HEK293T (cell line): ENCODE results near the gene USP32.

Experiments
- CTCF ChIA-PET: fragments of 350-600 bp; formaldehyde crosslinking; extraction: SDS; loops from one replicate; lab custom pipeline; 2021; ENCODE audit warnings: antibody characterized with exemption, inconsistent platforms; lab: Yijun Ruan, JAX
- POLR2A ChIA-PET: fragments of 350-600 bp; formaldehyde crosslinking; extraction: SDS; loops from one replicate; lab custom pipeline; 2020; ENCODE audit warnings: antibody characterized with exemption, inconsistent platforms; lab: Yijun Ruan, JAX
- DNase-seq: peaks from one replicate; pipeline ENCODE4 v3.0.0; 2012; ENCODE audit warnings: mixed read lengths; ENCODE audit errors: extremely low spot score
- ARNT ChIP-seq: fragments of 450-650 bp; IDR thresholded peaks from 2 replicates; pipeline ENCODE4 v1.6.1; 2017; ENCODE audit warnings: mild to moderate bottlenecking
- BHLHE40 ChIP-seq: fragments of 450-650 bp; IDR thresholded peaks from 2 replicates; pipeline ENCODE4 v1.6.1; 2016; ENCODE audit warnings: mild to moderate bottlenecking, moderate library complexity, borderline replicate concordance
- CTBP1 ChIP-seq: fragments of 450-650 bp; IDR thresholded peaks from 2 replicates; pipeline ENCODE4 v1.6.1; 2016; ENCODE audit warnings: borderline replicate concordance
- ELF4 ChIP-seq: fragments of 450-650 bp; IDR thresholded peaks from 2 replicates; pipeline ENCODE4 v1.6.1; 2017; ENCODE audit warnings: antibody characterized with exemption
- FOXA1 ChIP-seq: fragments of 450-650 bp; IDR thresholded peaks from 2 replicates; pipeline ENCODE4 v1.6.1; 2016; ENCODE audit warnings: mild to moderate bottlenecking
- FOXK2 ChIP-seq: fragments of 450-650 bp; IDR thresholded peaks from 2 replicates; pipeline ENCODE4 v1.6.1; 2016; ENCODE audit warnings: mild to moderate bottlenecking
- FOXM1 ChIP-seq: fragments of 450-650 bp; IDR thresholded peaks from 2 replicates; pipeline ENCODE4 v1.6.1; 2017; ENCODE audit warnings: mild to moderate bottlenecking, borderline replicate concordance
- HDGF ChIP-seq: fragments of 450-650 bp; IDR thresholded peaks from 2 replicates; pipeline ENCODE4 v1.6.1; 2017; ENCODE audit warnings: antibody characterized with exemption, borderline replicate concordance
- L3MBTL2 ChIP-seq: fragments of 450-650 bp; conservative IDR thresholded peaks from 2 replicates; pipeline ENCODE4 v1.6.1; 2016; ENCODE audit warnings: mild to moderate bottlenecking
- LEF1 ChIP-seq: fragments of 450-650 bp; IDR thresholded peaks from 2 replicates; pipeline ENCODE4 v1.6.1; 2017; ENCODE audit warnings: mild to moderate bottlenecking, borderline replicate concordance
- NFRKB ChIP-seq: fragments of 450-650 bp; IDR thresholded peaks from 2 replicates; pipeline ENCODE4 v1.6.1; 2016; ENCODE audit warnings: mild to moderate bottlenecking, moderate library complexity
- SP1 ChIP-seq: fragments of 450-650 bp; IDR thresholded peaks from 2 replicates; pipeline ENCODE4 v1.6.1; 2017
- SUZ12 ChIP-seq: fragments of 450-650 bp; IDR thresholded peaks from 2 replicates; pipeline ENCODE4 v1.6.1; 2016; ENCODE audit warnings: mild to moderate bottlenecking
- TARDBP ChIP-seq: fragments of 450-650 bp; IDR thresholded peaks from 2 replicates; pipeline ENCODE4 v1.6.1; 2016
- ZNF384 ChIP-seq: fragments of 450-650 bp; IDR thresholded peaks from 2 replicates; pipeline ENCODE4 v1.6.1; 2016
- TF ChIP-seq, protein P1 (sequence below): fragments of 450-650 bp; IDR thresholded peaks from 2 replicates; pipeline ENCODE4 v1.6.1; 2016

The USP32 gene

DNA sequence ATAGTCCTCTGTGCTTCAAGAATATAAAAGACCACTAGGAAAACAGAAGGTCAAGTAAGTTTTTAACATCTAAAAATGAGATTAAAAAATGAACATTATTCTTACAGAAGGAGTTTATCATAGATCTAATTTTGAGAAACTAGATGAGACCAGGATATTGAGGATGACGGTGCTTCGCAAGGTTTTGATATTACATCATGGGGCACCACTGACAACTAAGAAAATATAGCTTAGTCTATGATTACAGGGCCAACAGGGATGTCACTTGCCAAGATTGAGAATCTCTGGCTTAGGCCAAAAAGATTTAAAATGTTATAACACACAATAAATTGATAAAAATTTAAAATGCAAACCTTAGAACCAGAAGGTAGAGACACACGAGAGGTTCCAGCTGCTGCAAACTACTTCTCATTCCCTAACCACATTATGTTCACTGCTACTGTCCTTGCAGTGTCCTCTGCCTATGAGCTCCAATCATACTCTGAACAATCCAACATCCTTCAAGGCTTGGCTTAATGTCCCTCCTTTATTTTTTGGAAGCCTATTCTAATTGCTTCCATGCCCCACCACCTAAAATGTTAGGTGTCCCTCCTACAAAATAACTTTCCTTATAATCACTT is 33.2 kb downstream of the USP32 start:
- no peak for TF ChIP-seq ZNF384
- TF ChIP-seq CTBP1, result no peak
- POLR2A ChIA-PET, result no interaction called here
- no peak for DNase-seq
- CTCF ChIA-PET, result no interaction called here

DNA sequence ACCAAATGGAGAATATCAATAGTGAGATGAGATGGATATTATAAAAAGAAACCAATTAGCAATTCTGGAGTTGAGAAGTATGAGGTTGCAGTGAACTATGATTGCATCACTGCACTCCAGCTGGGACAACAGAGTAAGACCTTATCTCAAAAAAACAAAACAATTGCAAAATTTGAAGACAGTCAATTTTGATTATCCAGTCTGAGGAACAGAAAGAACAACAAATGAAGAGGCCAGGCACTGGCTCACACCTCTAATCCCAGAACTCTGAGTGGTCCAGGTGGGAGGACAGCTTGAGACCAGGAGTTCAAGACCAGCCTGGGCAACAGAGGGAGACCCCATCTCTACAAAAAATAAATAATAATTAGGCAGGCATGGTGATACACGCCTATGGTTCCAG is 35.0 kb downstream of the USP32 start:
- POLR2A ChIA-PET, result no interaction called here
- CTCF ChIA-PET, result no interaction called here
- TF ChIP-seq BHLHE40 (no peak), SUZ12 (no peak), ARNT (no peak), FOXK2 (no peak), FOXM1 (no peak), CTBP1 (no peak), NFRKB (no peak), ELF4 (no peak), SP1 (no peak), HDGF (no peak), LEF1 (no peak), TARDBP (no peak)
- TF ChIP-seq, protein P1, sequence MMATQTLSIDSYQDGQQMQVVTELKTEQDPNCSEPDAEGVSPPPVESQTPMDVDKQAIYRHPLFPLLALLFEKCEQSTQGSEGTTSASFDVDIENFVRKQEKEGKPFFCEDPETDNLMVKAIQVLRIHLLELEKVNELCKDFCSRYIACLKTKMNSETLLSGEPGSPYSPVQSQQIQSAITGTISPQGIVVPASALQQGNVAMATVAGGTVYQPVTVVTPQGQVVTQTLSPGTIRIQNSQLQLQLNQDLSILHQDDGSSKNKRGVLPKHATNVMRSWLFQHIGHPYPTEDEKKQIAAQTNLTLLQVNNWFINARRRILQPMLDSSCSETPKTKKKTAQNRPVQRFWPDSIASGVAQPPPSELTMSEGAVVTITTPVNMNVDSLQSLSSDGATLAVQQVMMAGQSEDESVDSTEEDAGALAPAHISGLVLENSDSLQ, result no peak
- no peak for DNase-seq

DNA sequence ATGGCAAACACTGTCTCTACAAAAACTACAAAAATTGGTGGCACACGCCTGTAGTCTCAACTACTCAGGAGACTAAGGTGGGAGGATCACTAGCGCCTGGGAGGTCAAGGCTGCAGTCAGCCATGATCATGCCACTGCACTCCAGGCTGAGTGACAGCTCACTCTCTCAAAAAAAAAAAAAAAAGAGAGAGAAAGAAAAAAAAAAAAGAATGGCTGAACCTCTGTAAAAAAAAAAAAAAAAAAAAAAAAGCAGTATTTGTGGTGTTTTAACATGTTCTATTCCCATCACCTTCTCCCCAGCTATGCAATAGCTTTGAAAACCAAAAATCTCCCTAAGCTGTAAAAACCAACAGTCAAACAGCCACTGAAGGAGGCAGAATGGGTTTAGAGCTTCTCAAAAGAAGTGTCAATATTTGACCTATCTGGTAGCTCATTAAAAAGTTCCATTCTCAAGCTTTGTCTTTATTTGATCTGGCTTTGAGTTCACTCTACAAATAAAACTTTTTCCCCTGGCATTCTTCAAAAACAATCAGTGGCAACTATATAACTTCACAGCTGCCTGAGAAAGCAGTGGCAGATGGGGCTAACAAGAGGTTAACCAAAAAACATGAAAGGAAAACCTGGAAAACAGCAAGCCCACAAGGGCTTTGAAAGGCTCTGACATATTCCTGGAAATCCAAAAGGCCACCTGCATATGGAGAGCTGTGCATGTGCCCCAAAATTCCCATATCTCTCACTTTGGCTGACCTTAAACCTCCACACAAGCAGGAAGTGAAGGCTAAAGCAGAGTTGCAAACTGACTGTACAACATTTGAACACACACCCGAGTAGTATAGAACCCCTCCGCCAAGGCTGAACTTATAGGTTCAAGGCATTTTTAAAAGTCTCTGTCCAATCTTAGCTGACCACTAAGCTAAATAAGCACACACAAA is 36.0 kb downstream of the USP32 start:
- CTCF ChIA-PET, result no interaction called here
- TF ChIP-seq, protein P1, result peak; percentile 66
- TF ChIP-seq ELF4 (no peak), TARDBP (no peak), L3MBTL2 (no peak), ZNF384 (peak; percentile 73; the same call in 1 of the 2 replicates), FOXK2 (no peak), LEF1 (no peak), FOXM1 (no peak), SUZ12 (no peak), SP1 (no peak), HDGF (no peak)
- no peak for DNase-seq
- POLR2A ChIA-PET, result no interaction called here

DNA sequence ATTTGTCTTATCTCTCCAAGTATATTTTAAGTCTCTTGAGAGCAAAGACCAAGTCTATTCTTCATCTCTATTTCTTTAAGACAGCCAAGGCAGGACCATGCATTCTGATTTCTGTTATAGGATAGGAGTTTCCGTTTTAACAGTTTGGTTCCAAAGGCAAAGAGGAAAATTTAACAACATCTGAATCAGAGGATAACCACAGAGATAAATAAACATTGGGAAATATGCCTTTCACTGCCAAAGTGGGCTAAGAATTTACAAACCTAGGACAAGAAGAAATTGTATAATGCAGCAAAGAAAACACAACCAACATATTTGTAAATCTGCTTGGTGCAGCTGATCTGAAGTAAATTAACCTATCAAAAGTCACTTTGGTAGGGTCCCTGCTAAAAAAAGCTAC is 37.7 kb downstream of the USP32 start:
- TF ChIP-seq ZNF384 (no peak), FOXK2 (no peak), NFRKB (no peak), FOXM1 (no peak), HDGF (no peak), BHLHE40 (no peak), FOXA1 (no peak), ELF4 (no peak), TARDBP (no peak)
- TF ChIP-seq, protein P1, result no peak
- ChIA-PET CTCF (no interaction called here), POLR2A (no interaction called here)
- no peak for DNase-seq

DNA sequence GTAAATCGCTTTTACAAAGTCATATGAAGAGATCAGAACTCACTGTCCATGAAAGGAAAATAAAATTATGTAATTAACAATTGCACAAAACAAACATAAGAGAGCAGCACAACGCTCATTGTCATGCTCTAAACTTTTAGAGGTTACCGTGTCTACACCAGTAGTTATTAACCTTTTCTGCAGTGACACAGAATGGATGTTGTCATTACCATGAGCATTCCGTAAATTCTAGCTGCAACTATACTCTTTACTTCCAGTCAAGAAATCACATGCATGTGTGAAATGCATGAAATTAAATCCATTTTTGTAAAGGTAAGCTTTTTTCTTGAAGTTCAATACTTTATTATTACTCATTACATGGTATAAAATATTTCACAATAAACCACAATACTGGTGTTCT is 38.2 kb downstream of the USP32 start:
- POLR2A ChIA-PET, result no interaction called here
- DNase-seq, result no peak
- CTCF ChIA-PET, result no interaction called here
- TF ChIP-seq ELF4 (no peak), TARDBP (no peak), SP1 (no peak), FOXK2 (no peak), L3MBTL2 (no peak), ARNT (no peak), NFRKB (no peak), BHLHE40 (no peak)

DNA sequence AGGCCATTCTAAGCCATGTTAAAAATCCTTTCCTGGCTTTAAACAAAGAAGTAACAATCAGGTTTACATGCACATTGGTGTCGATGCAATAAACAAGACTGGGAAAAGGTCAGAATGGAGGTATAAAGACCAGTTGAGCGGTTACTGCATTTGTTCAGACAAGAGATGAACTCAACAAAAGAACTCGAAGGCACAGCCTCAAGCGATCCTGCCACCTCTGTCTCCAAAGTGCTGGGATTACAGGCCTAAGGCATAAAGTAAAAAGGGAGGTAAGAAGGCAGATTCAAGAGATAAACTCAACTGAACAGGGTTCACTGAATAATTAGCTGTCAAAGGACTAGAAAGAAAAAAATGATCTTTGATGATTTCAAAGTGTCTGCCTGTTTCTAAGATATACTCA is 39.4 kb downstream of the USP32 start:
- ChIA-PET CTCF (no interaction called here), POLR2A (no interaction called here)
- no peak for TF ChIP-seq L3MBTL2
- TF ChIP-seq ARNT, result no peak
- no peak for TF ChIP-seq SP1
- TF ChIP-seq HDGF, result no peak
- no peak for TF ChIP-seq ZNF384
- TF ChIP-seq LEF1, result no peak
- no peak for TF ChIP-seq ELF4
- no peak for TF ChIP-seq FOXM1
- TF ChIP-seq NFRKB, result no peak
- TF ChIP-seq FOXA1, result no peak
- no peak for TF ChIP-seq SUZ12
- TF ChIP-seq FOXK2, result no peak
- no peak for TF ChIP-seq CTBP1
- TF ChIP-seq, protein P1, result no peak
- TF ChIP-seq TARDBP, result no peak
- no peak for TF ChIP-seq BHLHE40
- no peak for DNase-seq
